Smooth muscle cell (in vitro differentiated cells): ENCODE data around the gene EIF4A3. TPM values are rescaled to one million over a fixed set of nuclear protein-coding genes. Genes with fewer than 3 reads are reported as not detected.

ENCODE experiments used
- DNase-seq: peaks from one replicate; lab custom pipeline; 2025; ENCODE audit not compliant: unreplicated experiment; lab: John Stamatoyannopoulos, UW
- H2AFZ ChIP-seq: fragments of 200-600 bp; sonication (generic); 2 replicates; pipeline ENCODE4 v1.6.0; 2016; ENCODE audit warnings: antibody characterized with exemption, low read depth, mild to moderate bottlenecking
- H3F3A ChIP-seq: fragments of 200-600 bp; sonication (generic); 2 replicates; pipeline ENCODE4 v1.6.0; 2017; ENCODE audit warnings: antibody characterized with exemption, low read depth
- H3K27ac ChIP-seq: fragments of 200-600 bp; sonication (generic); 2 replicates; pipeline ENCODE4 v1.5.1; 2016; ENCODE audit warnings: low read depth, mild to moderate bottlenecking
- H3K27me3 ChIP-seq: fragments of 200-600 bp; sonication (generic); 2 replicates; pipeline ENCODE4 v1.6.1; 2016; ENCODE audit warnings: low read depth, mild to moderate bottlenecking
- H3K36me3 ChIP-seq: fragments of 200-600 bp; sonication (generic); 2 replicates; pipeline ENCODE4 v1.5.1; 2016; ENCODE audit warnings: low read depth
- H3K4me1 ChIP-seq: fragments of 200-600 bp; sonication (generic); 2 replicates; pipeline ENCODE4 v1.5.1; 2016; ENCODE audit warnings: low read depth
- H3K4me2 ChIP-seq: fragments of 200-600 bp; sonication (generic); 2 replicates; pipeline ENCODE4 v1.6.0; 2016; ENCODE audit warnings: mild to moderate bottlenecking
- H3K4me3 ChIP-seq: fragments of 200-600 bp; sonication (generic); 2 replicates; pipeline ENCODE4 v1.5.1; 2016; ENCODE audit warnings: mild to moderate bottlenecking
- H3K79me2 ChIP-seq: fragments of 200-600 bp; sonication (generic); 2 replicates; pipeline ENCODE4 v1.6.0; 2016; ENCODE audit warnings: low read depth, mild to moderate bottlenecking
- H3K9ac ChIP-seq: fragments of 200-600 bp; sonication (generic); 2 replicates; pipeline ENCODE4 v1.6.0; 2016; ENCODE audit warnings: low read depth
- H3K9me3 ChIP-seq: fragments of 200-600 bp; sonication (generic); replicated peaks from 2 replicates; pipeline ENCODE4 v1.5.1; 2016; ENCODE audit warnings: low read depth
- H4K20me1 ChIP-seq: fragments of 200-600 bp; sonication (generic); 2 replicates; pipeline ENCODE4 v1.6.0; 2016; ENCODE audit warnings: low read depth
- CTCF ChIP-seq: fragments of 200-600 bp; sonication (generic); IDR thresholded peaks from 2 replicates; pipeline ENCODE4 v1.5.1; 2017; ENCODE audit warnings: borderline replicate concordance, mild to moderate bottlenecking, antibody characterized with exemption; ENCODE audit not compliant: insufficient read depth, poor library complexity, severe bottlenecking
- whole genome bisulfite sequencing: methylation state at CpG from one replicate; pipeline ENCODE4 v1.1.7; 2016; ENCODE audit warnings: low lambda C conversion rate; 5-methylcytosine and 5-hydroxymethylcytosine counted together
- polyA plus RNA-seq: library from polyadenylated mRNA; unstranded; fragments of >200 nt; fragmentation: Nextera tagmentation; extraction: Ambion mirVana; gene quantifications from 2 replicates; pipeline ENCODE4 v1.2.1, GENCODE V29; 2016
- total RNA-seq: library from RNA; depleted of rRNA; stranded (reverse); fragments of >200 nt; gene quantifications from 2 replicates; pipeline ENCODE4 v1.2.3, GENCODE V29; 2014

The EIF4A3 gene
- total and polyA plus RNA-seq, 2 experiments from 2014 or later, result 86.1 to 109 TPM

- H3K9me3 ChIP-seq, result no peaks in the 10 kb centered on the region
- H3K36me3 ChIP-seq, result no peaks in the 10 kb centered on the region
- WGBS, result 91% methylated on average over 9 of the region's 9 CpGs
- no peaks in the 10 kb centered on the region for H3K4me1 ChIP-seq
- H3K27ac ChIP-seq, result no peak overlapping the region
- H3K9ac ChIP-seq, result no peak overlapping the region
- DNase-seq, result no peak
- no peaks in the 10 kb centered on the region for H3K79me2 ChIP-seq
- H3K4me3 ChIP-seq, result no peak overlapping the region
- H3K4me2 ChIP-seq, result no peak overlapping the region
- H3K27me3 ChIP-seq, result no peaks in the 10 kb centered on the region
- no peak overlapping the region for H2AFZ ChIP-seq
- no peak for TF ChIP-seq CTCF
- H4K20me1 ChIP-seq, result no peaks in the 10 kb centered on the region
- H3F3A ChIP-seq, result no peaks in the 10 kb centered on the region
Measured at GRCh38 chr17:80185968-80186367, 39.0 kb upstream of the EIF4A3 start.

- no peak for DNase-seq
- no peak for TF ChIP-seq CTCF
Measured at GRCh38 chr17:80184423-80184714, 37.4 kb upstream of the EIF4A3 start.

DNA sequence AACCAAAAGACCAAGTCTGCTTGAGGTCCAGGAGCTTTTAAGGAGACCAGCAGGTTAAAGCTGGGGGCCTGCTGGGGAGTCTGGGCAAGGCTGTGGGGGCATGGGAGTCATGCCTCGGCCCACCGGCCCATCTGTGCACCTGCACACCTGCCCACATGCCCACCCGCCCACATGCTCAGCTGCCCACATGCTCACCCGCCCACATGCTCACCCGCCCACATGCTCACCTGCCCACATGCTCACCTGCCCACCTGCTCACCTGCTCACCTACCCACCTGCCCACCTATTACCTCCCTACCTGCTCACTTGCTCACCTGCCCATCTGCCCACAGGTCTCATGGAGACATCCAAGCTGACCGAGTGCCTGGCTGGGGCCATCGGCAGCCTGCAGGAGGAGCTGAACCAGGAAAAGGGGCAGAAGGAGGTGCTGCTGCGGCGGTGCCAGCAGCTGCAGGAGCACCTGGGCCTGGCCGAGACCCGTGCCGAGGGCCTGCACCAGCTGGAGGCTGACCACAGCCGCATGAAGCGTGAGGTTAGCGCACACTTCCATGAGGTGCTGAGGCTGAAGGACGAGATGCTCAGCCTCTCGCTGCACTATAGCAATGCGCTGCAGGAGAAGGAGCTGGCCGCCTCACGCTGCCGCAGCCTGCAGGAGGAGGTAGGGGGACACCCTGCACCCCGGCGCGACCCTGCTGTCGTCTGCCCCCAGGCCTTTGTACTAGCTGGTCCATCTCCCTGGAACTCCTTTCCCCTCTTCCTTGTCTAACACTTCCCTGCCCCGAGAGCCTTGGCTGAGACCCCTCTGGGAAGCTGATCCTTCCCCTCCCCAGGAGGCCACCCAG lies 36.9 kb upstream of the EIF4A3 start:
- 83% methylated on average over 22 of the region's 26 CpGs for WGBS
- Histone ChIP-seq H3K4me2 (no peak overlapping the region), H3K36me3 (no peaks in the 10 kb centered on the region), H4K20me1 (no peaks in the 10 kb centered on the region), H3K79me2 (no peaks in the 10 kb centered on the region), H3K4me1 (no peaks in the 10 kb centered on the region), H3K27ac (no peak overlapping the region), H3K4me3 (no peak overlapping the region), H3K27me3 (no peaks in the 10 kb centered on the region), H2AFZ (no peak overlapping the region), H3K9ac (no peak overlapping the region), H3K9me3 (no peaks in the 10 kb centered on the region), H3F3A (no peaks in the 10 kb centered on the region)
- DNase-seq, result no peak
- no peak for TF ChIP-seq CTCF

More at GRCh38 chr17:80184423-80184714, 37.4 kb upstream of the EIF4A3 start:
- Histone ChIP-seq H3K27me3 (no peaks in the 10 kb centered on the region), H2AFZ (no peak overlapping the region), H3K27ac (no peak overlapping the region), H3K9ac (no peak overlapping the region), H3K4me1 (no peaks in the 10 kb centered on the region), H3K79me2 (no peaks in the 10 kb centered on the region), H4K20me1 (no peaks in the 10 kb centered on the region), H3K4me2 (no peak overlapping the region), H3F3A (no peaks in the 10 kb centered on the region), H3K4me3 (no peak overlapping the region), H3K9me3 (no peaks in the 10 kb centered on the region), H3K36me3 (no peaks in the 10 kb centered on the region)
- 85% methylated on average over 10 of the region's 10 CpGs for WGBS

- no peaks in the 10 kb centered on the region for H3K27me3 ChIP-seq
- 91% methylated on average over 12 of the region's 12 CpGs for WGBS
Measured at GRCh38 chr17:80182845-80183223, 35.9 kb upstream of the EIF4A3 start.

More at GRCh38 chr17:80182845-80183223, 35.9 kb upstream of the EIF4A3 start:
- Histone ChIP-seq H3K4me2 (no peak overlapping the region), H3K79me2 (no peaks in the 10 kb centered on the region), H2AFZ (no peak overlapping the region), H3K4me1 (no peaks in the 10 kb centered on the region), H3K36me3 (no peaks in the 10 kb centered on the region), H3K9me3 (no peaks in the 10 kb centered on the region), H3K27ac (no peak overlapping the region), H4K20me1 (no peaks in the 10 kb centered on the region), H3K4me3 (no peak overlapping the region), H3F3A (no peaks in the 10 kb centered on the region), H3K9ac (no peak overlapping the region)
- TF ChIP-seq CTCF, result no peak
- no peak for DNase-seq
